ENCODE data around the gene PITX2.
A peak's percentile ranks its signal among the peaks of the same experiment; 100 is the strongest.

PITX2 gene

DNA sequence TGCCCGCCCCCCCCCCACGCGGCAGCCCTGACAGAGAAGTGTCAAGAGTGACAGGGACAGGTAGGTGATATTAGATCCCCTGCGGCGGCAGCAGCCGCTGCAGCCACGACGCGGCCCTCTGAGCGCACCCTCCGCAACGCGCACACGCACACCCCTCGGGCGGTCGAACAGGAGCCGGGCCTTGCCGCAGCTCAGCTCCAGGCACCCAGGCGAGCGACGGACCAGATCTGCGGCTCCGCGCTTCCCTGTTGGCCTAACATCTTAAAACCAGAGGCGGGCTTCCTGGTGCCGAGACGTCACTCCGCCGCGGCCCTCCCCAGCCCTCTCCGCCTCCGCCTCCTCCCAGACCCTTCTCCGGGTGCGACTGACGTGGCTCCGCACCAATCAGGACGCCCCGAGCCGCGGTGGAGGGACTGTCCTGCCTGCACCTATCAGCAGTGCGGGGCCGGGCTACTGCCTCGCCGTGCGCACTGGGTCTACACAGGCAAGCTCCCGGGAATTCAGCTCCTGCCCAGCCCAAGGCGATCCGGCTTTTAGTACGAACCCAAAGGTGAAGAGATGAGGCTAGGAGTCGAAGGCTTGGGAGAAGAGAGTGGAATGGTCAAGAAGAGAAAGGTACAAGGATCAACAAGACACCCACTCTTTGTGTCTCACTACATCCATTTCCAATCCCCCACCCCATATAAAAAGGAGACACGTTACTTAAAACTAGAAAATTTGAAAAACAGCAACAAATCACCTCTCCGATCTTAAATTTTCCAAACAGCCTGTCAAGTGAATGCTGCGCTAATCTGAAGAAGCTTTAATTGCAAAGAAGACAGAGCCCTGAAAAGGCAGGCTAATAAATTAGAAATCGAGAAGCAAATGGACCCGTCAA lies at the start of gene PITX2:
PITX2 (minus strand) TSS at position 237 of the 877 bp plus-strand sequence. CDS start 617 bp downstream, outside the sequence.
- peak; percentile 53 for DNase-seq
- Histone ChIP-seq H3K4me3 (ENCODE audit: low read depth, low read length) (peak within 1 kb of the TSS; percentile 39), H3K27ac (no peak within 1 kb of the TSS), H3K27me3 (replicated peaks) (peaks cover 97% of the 10 kb centered on the region), H3K36me3 (replicated peaks) (no peaks in the 10 kb centered on the region)
- TF ChIP-seq, protein P1, sequence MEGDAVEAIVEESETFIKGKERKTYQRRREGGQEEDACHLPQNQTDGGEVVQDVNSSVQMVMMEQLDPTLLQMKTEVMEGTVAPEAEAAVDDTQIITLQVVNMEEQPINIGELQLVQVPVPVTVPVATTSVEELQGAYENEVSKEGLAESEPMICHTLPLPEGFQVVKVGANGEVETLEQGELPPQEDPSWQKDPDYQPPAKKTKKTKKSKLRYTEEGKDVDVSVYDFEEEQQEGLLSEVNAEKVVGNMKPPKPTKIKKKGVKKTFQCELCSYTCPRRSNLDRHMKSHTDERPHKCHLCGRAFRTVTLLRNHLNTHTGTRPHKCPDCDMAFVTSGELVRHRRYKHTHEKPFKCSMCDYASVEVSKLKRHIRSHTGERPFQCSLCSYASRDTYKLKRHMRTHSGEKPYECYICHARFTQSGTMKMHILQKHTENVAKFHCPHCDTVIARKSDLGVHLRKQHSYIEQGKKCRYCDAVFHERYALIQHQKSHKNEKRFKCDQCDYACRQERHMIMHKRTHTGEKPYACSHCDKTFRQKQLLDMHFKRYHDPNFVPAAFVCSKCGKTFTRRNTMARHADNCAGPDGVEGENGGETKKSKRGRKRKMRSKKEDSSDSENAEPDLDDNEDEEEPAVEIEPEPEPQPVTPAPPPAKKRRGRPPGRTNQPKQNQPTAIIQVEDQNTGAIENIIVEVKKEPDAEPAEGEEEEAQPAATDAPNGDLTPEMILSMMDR (IDR thresholded peaks at IDR 0.05; ENCODE audit: low read depth, low read length, missing control alignments), result no peak
- in situ Hi-C loops (cut with HindIII; ENCODE audit: low pct_ligation_motif_present, low sequenced_read_pairs), result no loop called here

DNA sequence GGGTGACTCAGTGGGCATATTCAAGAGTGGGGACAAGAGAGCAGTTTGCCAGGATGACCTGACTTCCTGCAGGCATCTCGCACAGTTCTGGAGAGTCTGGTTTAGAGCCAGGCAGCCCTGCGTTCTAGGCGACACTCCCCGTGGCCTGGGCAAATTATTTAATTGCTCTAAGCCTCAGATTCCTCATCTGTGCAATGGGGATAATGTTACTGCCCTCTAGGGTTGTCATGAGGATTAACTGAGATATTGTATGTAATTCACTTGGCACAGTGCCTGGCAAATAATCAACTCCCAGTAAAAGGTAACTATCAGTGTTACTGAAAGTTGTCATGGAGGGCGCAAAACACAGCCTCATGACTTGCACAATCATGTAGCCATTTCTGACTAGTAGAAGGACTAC lies 48.8 kb upstream of the PITX2 start:
- TF ChIP-seq, protein P1 (IDR thresholded peaks at IDR 0.05; ENCODE audit: low read depth, low read length, missing control alignments), result no peak
- Histone ChIP-seq H3K27me3 (replicated peaks) (no peaks in the 10 kb centered on the region), H3K36me3 (replicated peaks) (no peaks in the 10 kb centered on the region), H3K27ac (no peak overlapping the region), H3K4me3 (ENCODE audit: low read depth, low read length) (no peak overlapping the region)
- no peak for DNase-seq
- in situ Hi-C loops (cut with HindIII; ENCODE audit: low pct_ligation_motif_present, low sequenced_read_pairs), result no loop called here

DNA sequence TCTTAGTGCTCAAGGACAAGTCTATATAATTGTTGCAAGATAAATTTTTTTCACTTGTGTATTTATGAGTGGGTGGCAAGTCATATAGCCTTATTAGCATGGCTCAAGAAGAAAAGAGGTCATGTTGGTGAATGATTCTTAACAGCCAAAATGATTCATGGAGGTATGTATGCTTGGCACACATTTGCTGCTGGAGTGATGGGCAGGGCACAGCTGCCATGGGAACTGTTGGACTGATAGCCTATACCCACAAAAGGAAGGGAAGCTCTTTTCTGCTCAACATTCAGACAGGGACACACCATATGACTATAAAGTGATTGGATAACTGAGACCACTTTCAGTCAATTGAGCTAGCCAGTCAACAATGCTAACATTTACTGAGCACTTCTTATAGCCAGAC lies 46.8 kb upstream of the PITX2 start:
- Histone ChIP-seq H3K27me3 (replicated peaks) (no peaks in the 10 kb centered on the region), H3K27ac (no peak overlapping the region), H3K4me3 (ENCODE audit: low read depth, low read length) (no peak overlapping the region), H3K36me3 (replicated peaks) (no peaks in the 10 kb centered on the region)
- DNase-seq, result no peak
- in situ Hi-C loops (cut with HindIII; ENCODE audit: low pct_ligation_motif_present, low sequenced_read_pairs), result no loop called here
- TF ChIP-seq, protein P1 (IDR thresholded peaks at IDR 0.05; ENCODE audit: low read depth, low read length, missing control alignments), result no peak

DNA sequence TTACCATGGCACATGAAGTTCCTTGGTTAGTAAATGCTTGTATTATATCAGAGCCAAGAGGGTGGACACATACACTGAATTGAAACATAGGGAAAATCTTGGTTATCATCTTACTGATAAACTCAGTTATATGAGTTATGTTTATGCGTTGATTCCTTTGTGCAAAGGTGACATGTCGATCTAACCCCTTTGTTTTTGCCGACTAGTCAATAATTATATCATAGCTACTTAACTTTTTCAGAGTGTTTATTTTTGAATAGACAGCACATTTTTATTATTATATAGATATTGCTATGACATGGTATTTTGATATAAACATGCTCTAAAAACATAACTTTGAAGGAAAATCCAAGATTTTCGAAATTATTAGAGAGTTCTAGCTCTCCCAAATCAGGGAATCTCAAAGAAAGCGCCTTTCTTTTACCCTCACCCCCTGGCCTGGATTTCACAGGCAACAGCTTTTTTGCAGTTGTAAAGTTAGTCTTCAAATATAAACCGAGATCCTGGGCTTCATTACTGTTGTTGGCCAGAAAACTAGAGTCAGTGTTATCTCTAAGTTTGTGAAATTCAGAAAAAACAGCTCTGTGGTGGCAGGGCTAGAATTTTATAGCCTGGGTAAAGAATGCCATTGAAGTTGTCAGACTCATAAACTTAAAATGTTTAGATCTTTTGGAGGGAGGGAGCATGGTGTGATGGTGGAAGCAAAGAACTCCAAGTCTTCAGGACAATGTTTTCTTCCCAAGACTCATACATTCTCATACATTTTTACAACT lies 45.8 kb upstream of the PITX2 start:
- Histone ChIP-seq H3K27me3 (replicated peaks) (no peaks in the 10 kb centered on the region), H3K36me3 (replicated peaks) (no peaks in the 10 kb centered on the region), H3K27ac (no peak overlapping the region), H3K4me3 (ENCODE audit: low read depth, low read length) (no peak overlapping the region)
- TF ChIP-seq, protein P1 (IDR thresholded peaks at IDR 0.05; ENCODE audit: low read depth, low read length, missing control alignments), result no peak
- DNase-seq, result no peak
- in situ Hi-C loops (cut with HindIII; ENCODE audit: low pct_ligation_motif_present, low sequenced_read_pairs), result no loop called here

DNA sequence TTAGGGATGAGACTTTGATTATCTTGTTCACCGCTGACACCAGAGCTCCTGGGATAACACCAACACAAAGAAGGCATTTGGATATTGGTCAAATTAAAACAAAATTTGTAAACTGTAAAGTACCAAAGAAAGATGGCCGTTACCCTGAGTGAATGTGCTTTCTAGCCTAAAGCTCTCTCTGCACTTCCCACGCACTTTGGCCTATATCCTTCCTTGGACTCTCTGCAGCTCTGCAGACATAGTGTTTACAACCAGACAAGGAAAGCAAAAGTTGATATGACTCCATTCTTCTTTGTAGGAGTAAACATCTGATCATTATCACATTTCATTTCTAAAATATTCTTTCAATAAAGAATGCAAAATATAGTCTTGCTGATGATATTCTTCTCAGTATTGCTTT lies 44.8 kb upstream of the PITX2 start:
- in situ Hi-C loops (cut with HindIII; ENCODE audit: low pct_ligation_motif_present, low sequenced_read_pairs), result no loop called here
- TF ChIP-seq, protein P1 (IDR thresholded peaks at IDR 0.05; ENCODE audit: low read depth, low read length, missing control alignments), result no peak
- Histone ChIP-seq H3K4me3 (ENCODE audit: low read depth, low read length) (no peak overlapping the region), H3K27me3 (replicated peaks) (no peaks in the 10 kb centered on the region), H3K27ac (no peak overlapping the region), H3K36me3 (replicated peaks) (no peaks in the 10 kb centered on the region)
- no peak for DNase-seq

Data from brain microvascular endothelial cell (primary cell).